GM19238 (cell line): ENCODE data around the gene ZNF385C.

ENCODE experiments used
- DNase-seq: peaks from one replicate; pipeline ENCODE4 v3.0.0; 2011; ENCODE audit warnings: low spot score; ENCODE audit not compliant: insufficient read length

The ZNF385C gene

DNA sequence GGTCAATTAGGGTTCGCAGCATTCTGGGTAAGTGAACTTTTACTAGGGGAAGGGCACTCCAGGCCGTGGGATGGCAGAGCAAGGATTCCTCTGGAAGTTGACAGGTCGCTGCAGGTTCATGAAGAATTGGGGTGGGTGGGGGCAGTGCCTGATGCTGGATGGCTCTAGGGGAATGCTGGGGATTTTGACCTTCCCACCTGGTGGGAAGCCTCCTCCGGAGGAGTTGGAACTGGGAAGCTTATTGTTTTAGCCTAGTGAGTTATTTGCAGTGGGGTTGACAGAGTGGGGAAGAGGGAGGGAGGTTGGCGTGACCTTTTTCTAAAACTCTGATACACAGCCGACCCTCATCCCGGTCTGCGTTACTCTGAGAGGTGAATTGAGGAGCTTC is 47.3 kb downstream of the ZNF385C start:
- no peak for DNase-seq

- peak; percentile 72 for DNase-seq
These were observed 47.8 kb downstream of the ZNF385C start, which contains the start of gene C17orf113 for GRCh38 chr17:42050393-42051012. Gene C17orf113 (minus strand): TSS chr17:42050601. CDS start chr17:42043376, 7,225 bp downstream.

DNA sequence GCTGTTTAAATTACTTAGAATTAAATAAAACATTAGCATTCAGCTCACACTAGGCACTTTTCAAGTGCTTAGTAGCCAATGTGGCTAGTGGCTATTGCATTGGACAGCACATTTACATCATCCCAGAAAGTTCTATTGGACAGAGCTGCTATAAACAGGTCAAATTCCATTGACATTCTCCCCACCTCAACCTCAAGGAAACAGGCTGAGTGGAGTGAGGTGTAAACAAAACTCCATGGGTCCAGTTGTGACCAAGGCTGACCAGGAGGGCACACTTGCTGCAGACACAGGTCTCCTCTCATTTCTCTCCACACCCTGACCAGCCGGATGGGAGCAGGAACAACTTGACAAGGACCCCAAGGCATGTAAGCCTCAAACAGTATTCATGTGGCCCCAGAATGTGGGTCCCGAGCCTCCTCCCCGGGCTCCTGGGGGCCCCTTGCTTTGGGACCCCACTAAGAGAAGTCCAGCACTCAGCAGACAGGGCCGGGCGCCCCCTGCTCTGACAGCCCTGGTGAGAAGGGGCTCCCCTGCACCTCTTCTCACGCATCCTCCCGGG is 48.4 kb downstream of the ZNF385C start:
- no peak for DNase-seq

- no peak for DNase-seq
These were observed 50.9 kb downstream of the ZNF385C start for GRCh38 chr17:42047343-42047742.

DNA sequence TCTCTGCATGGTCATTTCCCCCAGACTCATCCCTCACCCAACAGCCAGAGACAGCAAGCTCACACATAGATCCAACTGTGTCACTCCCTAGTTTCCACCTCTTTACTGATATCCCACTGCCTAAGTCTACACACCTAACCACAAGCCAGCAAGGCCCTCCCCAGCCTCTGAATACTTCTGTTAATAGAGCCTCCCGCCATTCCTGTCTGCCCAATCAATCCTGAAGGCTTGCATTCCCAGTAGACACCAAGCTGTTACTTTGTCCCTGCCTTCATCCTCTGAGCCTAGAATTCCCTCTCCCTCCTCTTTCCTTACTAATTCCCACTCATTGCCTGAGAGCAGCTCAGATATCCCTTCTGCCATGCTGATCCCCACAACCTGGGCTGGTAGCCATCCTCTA is 52.6 kb downstream of the ZNF385C start:
- DNase-seq = no peak

DNA sequence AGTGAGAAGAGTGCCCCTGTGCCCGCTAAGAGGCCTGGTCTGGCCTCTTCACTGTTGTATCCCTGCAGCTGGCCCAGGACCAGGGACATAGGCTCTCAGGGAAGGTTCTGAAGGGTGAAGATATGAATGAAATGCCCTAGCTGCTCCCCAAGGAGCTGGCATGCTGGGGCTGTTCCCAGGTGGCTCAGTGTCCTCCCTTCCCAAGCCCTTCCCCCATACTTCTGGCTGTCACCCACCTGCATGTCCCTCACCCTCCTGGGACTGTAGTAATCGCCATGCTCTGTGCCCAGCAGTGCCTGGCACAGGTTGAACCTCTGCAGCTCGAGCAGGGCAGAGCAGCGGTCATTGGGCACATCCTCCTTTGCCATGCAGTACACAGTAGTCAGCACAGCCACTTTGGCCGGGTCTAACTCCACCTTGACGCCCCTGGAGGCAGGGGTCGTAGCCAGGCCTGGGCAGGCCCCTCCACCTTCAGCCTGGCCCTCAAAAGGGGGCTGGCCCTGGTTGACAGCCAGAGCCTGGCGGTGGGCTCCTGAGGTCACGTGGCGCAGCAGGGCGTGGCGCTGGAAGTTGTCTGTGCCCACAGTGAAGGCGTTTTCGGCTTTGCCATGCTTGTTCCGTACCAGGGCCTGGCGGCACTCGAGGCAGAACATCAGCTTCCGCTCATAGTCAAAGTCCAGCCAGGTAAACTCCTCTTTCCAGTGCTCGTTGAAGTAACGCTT is 55.5 kb downstream of the ZNF385C start:
- DNase-seq = no peak

DNA sequence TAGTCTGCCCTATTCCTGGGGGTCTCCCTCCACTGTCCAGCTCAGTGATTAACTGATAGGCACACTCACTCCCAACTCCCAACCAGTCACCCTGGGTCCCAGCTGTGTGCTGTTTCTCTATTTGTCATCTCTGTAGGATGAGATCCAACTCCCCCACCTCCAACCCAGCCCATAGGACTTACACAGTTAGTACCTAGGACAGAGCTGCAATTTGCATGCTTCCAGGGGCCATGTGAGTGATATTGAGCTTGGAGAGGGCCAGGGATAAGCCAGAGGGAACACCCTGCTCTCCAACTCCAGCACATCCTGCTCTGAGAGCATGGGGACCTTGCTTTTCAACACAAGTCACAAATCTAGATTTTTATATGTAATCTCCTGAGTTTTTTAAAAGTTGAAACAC is 56.7 kb downstream of the ZNF385C start:
- DNase-seq = no peak

GRCh38 chr17:42040818-42041217 is 57.5 kb downstream of the ZNF385C start:
- no peak for DNase-seq

- no peak for DNase-seq
These were observed 58.2 kb downstream of the ZNF385C start for GRCh38 chr17:42039794-42040763.

GRCh38 chr17:42038221-42038973 is 59.9 kb downstream of the ZNF385C start:
- no peak for DNase-seq

- DNase-seq = no peak
These were observed 64.2 kb downstream of the ZNF385C start for GRCh38 chr17:42034059-42034458.

- no peak for DNase-seq
These were observed 66.7 kb downstream of the ZNF385C start for GRCh38 chr17:42031584-42031983.

DNA sequence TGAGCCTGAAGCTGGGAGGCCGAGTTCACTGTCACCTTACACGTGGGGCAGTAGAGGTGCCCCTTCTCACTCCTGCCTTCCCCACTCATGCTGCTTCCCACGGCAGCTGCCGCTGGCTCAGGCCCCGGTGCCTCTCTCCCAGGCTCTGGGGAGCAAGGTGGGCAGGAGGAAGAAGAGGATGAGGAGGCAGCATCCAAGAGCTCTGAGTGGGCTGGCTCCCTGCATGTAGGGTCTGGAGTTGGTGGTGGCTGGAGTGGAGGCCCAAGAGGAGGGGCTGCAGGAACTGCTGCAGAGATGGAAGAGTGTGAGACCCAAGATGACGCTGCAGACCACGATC is 69.5 kb downstream of the ZNF385C start:
- no peak for DNase-seq

GRCh38 chr17:42027961-42028790 is 70.1 kb downstream of the ZNF385C start:
- DNase-seq = no peak

GRCh38 chr17:42027590-42027889 is 70.7 kb downstream of the ZNF385C start:
- DNase-seq = no peak

- no peak for DNase-seq
These were observed 71.2 kb downstream of the ZNF385C start for GRCh38 chr17:42026857-42027589.

GRCh38 chr17:42025936-42026335 is 72.3 kb downstream of the ZNF385C start:
- no peak for DNase-seq

DNA sequence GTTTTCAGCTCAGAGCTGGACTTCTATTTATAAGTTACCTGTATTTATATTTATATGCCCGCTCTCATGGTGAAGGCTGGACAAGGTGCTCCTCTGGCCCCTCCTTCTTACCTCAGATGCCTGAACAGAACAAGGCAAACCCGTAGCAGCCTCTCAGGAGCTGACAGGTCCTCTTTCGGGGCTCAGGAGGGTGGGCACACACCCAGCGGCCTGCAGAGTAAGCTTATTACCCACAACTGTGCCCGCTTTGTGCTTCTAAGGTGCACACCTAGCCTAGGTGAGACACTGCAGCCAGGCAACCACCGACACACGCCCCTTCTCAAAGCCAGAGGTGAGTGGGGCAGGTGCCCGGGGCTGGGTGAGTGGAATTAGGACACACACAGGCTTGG is 73.1 kb downstream of the ZNF385C start:
- no peak for DNase-seq

DNA sequence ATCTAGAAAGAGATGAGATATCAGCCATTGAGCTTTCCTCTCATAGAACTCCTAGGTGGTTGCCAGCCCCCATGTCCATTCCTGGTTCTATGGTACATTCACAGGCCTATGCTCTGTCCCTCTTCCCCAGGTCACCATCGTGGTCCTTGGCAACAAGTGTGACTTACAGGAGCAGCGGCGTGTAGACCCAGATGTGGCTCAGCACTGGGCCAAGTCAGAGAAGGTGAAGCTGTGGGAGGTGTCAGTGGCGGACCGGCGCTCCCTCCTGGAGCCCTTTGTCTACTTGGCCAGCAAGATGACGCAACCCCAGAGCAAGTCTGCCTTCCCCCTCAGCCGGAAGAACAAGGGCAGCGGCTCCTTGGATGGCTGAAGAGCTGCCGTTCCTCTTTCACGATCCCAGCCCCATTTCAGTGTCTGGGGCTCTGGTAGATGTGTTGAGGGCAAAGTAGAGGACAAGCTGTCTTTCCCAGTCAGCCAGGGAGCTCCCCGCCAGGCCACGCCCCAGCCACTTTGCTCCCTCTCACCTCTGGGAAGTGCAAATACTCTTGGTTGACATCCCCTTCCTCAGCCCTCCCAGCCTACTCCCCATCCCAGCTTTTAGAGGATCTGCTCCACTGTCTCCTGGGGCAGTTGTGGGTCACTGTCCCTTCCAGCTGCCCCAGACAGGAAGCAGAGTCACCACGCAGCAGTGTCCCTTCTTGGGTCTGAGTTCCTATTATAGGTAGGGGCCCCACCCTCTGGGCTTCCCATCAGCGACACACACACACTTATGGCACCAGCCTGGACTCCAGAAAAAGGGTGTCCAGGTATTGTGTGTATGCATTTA is 74.5 kb downstream of the ZNF385C start:
- no peak for DNase-seq
